Brain microvascular endothelial cell (primary cell): Measurements from ENCODE around the gene PTPN14.

ENCODE experiments used
- DNase-seq: peaks from one replicate; pipeline ENCODE4 v3.0.0-alpha.2; 2020
- H3K27ac ChIP-seq: fragments of 250-450 bp; sonication (Bioruptor Pico); 2 replicates; pipeline ENCODE4 v1.5.1; 2020; ENCODE audit warnings: mild to moderate bottlenecking, moderate library complexity
- H3K27me3 ChIP-seq: fragments of 250-450 bp; sonication (Bioruptor Pico); replicated peaks from 2 replicates; pipeline ENCODE4 v1.5.1; 2020; ENCODE audit warnings: mild to moderate bottlenecking
- H3K36me3 ChIP-seq: fragments of 250-450 bp; sonication (Bioruptor Pico); replicated peaks from 2 replicates; pipeline ENCODE4 v1.5.1; 2020; ENCODE audit warnings: mild to moderate bottlenecking
- H3K4me3 ChIP-seq: 2 replicates; pipeline ENCODE4 v1.5.1; 2011; ENCODE audit warnings: low read depth, mild to moderate bottlenecking, control low read depth, low read length, moderate library complexity
- CTCF ChIP-seq: IDR thresholded peaks from 2 replicates; pipeline ENCODE4 v1.5.1; 2011; ENCODE audit warnings: low read depth, mild to moderate bottlenecking, moderate library complexity, low read length, control low read depth, inconsistent platforms; ENCODE audit errors: missing control alignments
- in situ Hi-C: cut with HindIII; loops from 2 replicates; pipeline ENCODE4 v1.10.0; 2017; ENCODE audit warnings: low sequenced_read_pairs, low pct_ligation_motif_present

The PTPN14 gene

GRCh38 chr1:214384373-214385079, 166.9 kb downstream of the PTPN14 start:
- Histone ChIP-seq H3K27me3 (no peaks in the 10 kb centered on the region), H3K36me3 (peaks cover 38% of the 10 kb centered on the region), H3K27ac (no peak overlapping the region), H3K4me3 (no peak overlapping the region)
- in situ Hi-C loops, result no loop called here
- no peak for TF ChIP-seq CTCF
- DNase-seq, result no peak

- in situ Hi-C loops, result no loop called here
- Histone ChIP-seq H3K36me3 (peaks cover 44% of the 10 kb centered on the region), H3K27ac (no peak overlapping the region), H3K4me3 (no peak overlapping the region), H3K27me3 (no peaks in the 10 kb centered on the region)
- TF ChIP-seq CTCF, result no peak
- no peak for DNase-seq
Measured at GRCh38 chr1:214383381-214384372, 167.7 kb downstream of the PTPN14 start.

- Histone ChIP-seq H3K27me3 (no peaks in the 10 kb centered on the region), H3K36me3 (peaks cover 51% of the 10 kb centered on the region), H3K4me3 (no peak overlapping the region), H3K27ac (no peak overlapping the region)
- in situ Hi-C loops, result no loop called here
- TF ChIP-seq CTCF, result no peak
- DNase-seq, result no peak
Measured at GRCh38 chr1:214380986-214381695, 170.3 kb downstream of the PTPN14 start.

GRCh38 chr1:214380396-214380795, 171.0 kb downstream of the PTPN14 start:
- H3K4me3 ChIP-seq, result no peak overlapping the region
- peaks cover 56% of the 10 kb centered on the region for H3K36me3 ChIP-seq
- DNase-seq, result no peak
- TF ChIP-seq CTCF, result no peak
- in situ Hi-C loops, result no loop called here
- H3K27me3 ChIP-seq, result no peaks in the 10 kb centered on the region
- H3K27ac ChIP-seq, result no peak overlapping the region

- in situ Hi-C loops, result no loop called here
- no peaks in the 10 kb centered on the region for H3K27me3 ChIP-seq
- H3K4me3 ChIP-seq, result no peak overlapping the region
- peaks cover 54% of the 10 kb centered on the region for H3K36me3 ChIP-seq
- no peak overlapping the region for H3K27ac ChIP-seq
- DNase-seq, result no peak
- no peak for TF ChIP-seq CTCF
Measured at GRCh38 chr1:214379236-214379970, 172.0 kb downstream of the PTPN14 start.
